Measurements from ENCODE around the gene CDC42BPB. TPM values are rescaled to one million over a fixed set of nuclear protein-coding genes. Genes with fewer than 3 reads are reported as not detected.

Gene CDC42BPB
- total and polyA plus RNA-seq, 2 of the 13 experiments (the other 11 are each of a cell fraction or from before 2014, with no cell fraction given), result 19.7 to 32.3 TPM

DNA sequence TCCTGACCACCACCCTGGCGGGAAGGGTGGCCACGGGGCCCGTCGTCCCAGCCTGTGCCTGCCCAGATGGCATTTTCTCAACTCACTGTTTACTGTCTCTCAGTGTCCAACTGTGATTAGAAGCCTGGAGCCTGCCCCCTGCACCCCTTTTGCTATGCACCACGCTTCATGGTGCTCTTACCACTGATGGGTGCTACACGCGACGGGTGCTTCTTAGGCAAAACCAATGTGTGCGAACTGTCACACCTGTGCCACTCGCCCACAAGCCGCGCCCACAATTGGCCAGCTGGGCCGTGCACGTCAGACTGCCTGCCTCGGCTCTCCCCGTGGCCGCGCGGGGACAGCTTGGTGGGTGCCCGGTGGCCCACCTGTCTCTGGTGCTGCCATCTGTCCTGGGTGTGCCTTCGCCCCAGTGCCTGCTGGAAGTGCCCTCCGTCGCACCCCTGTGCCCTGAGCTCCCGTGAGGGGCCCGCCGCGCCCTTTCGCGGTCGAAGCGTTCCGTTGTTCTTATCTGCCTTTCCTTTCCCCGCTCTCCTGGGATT lies 150.0 kb downstream of the CDC42BPB start:
- CTCF ChIA-PET (ENCODE audit: low intra/inter-chr PET ratio, low total read pairs), result no interaction called here
- no TSS peak for BruUV-seq (replicated peaks)
- in situ Hi-C loops (cut with HindIII; ENCODE audit: extremely low pct_ligation_motif_present, low pct_unique_long_range_greater_than_20kb), result no loop called here
- 98% methylated on average over 26 of the region's 33 CpGs for WGBS (ENCODE audit: low lambda C conversion rate)
- Histone ChIP-seq H3K36me3 (replicated peaks in 1 of 2; ENCODE audit: control insufficient read depth in 1 of 2, insufficient read depth in 2 of 2, low read length in 2 of 2) (peaks cover 3 to 7% of the 10 kb centered on the region in 2 experiments; a peak in 3 of 5 replicates), H4K20me1 (ENCODE audit: insufficient read depth, low read length) (no peaks in the 10 kb centered on the region), H3K4me3 (replicated peaks in 1 of 3; ENCODE audit: insufficient read depth in 1 of 3, low read depth in 2 of 3, low read length in 3 of 3) (no peak overlapping the region), H3K27ac (ENCODE audit: extremely low read length, insufficient read depth, low read length) (no peak overlapping the region), H2AFZ (ENCODE audit: low read length) (no peak overlapping the region), H3K9ac (ENCODE audit: insufficient read depth, low read depth, low read length) (no peak overlapping the region), H3K79me2 (ENCODE audit: insufficient read depth, low read length) (no peaks in the 10 kb centered on the region), H3K4me2 (ENCODE audit: low read depth, low read length) (no peak overlapping the region), H3K9me3 (ENCODE audit: low read length) (no peaks in the 10 kb centered on the region), H3K27me3 (ENCODE audit: control insufficient read depth in 1 of 2, insufficient read depth in 2 of 2, low read length in 2 of 2) (no peaks in the 10 kb centered on the region), H3K4me1 (ENCODE audit: insufficient read depth, low read length) (no peaks in the 10 kb centered on the region)
- intact Hi-C loops (cut with micrococcal nuclease; ENCODE audit: unreplicated experiment), result no loop called here
- TF ChIP-seq, protein P1, sequence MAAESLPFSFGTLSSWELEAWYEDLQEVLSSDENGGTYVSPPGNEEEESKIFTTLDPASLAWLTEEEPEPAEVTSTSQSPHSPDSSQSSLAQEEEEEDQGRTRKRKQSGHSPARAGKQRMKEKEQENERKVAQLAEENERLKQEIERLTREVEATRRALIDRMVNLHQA (CRISPR knock-in tag; IDR thresholded peaks at IDR 0.05), result no peak
- TF ChIP-seq GLI4 (CRISPR knock-in tag; IDR thresholded peaks at IDR 0.05; ENCODE audit: borderline replicate concordance), result no peak
- TF ChIP-seq, protein P2, sequence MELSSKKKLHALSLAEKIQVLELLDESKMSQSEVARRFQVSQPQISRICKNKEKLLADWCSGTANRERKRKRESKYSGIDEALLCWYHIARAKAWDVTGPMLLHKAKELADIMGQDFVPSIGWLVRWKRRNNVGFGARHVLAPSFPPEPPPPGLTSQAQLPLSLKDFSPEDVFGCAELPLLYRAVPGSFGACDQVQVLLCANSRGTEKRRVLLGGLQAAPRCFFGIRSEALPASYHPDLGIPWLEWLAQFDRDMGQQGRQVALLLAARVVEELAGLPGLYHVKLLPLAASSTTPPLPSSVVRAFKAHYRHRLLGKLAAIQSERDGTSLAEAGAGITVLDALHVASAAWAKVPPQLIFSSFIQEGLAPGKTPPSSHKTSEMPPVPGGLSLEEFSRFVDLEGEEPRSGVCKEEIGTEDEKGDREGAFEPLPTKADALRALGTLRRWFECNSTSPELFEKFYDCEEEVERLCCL (CRISPR knock-in tag; IDR thresholded peaks at IDR 0.05; ENCODE audit: borderline replicate concordance), result no peak
- TF ChIP-seq, protein P3, sequence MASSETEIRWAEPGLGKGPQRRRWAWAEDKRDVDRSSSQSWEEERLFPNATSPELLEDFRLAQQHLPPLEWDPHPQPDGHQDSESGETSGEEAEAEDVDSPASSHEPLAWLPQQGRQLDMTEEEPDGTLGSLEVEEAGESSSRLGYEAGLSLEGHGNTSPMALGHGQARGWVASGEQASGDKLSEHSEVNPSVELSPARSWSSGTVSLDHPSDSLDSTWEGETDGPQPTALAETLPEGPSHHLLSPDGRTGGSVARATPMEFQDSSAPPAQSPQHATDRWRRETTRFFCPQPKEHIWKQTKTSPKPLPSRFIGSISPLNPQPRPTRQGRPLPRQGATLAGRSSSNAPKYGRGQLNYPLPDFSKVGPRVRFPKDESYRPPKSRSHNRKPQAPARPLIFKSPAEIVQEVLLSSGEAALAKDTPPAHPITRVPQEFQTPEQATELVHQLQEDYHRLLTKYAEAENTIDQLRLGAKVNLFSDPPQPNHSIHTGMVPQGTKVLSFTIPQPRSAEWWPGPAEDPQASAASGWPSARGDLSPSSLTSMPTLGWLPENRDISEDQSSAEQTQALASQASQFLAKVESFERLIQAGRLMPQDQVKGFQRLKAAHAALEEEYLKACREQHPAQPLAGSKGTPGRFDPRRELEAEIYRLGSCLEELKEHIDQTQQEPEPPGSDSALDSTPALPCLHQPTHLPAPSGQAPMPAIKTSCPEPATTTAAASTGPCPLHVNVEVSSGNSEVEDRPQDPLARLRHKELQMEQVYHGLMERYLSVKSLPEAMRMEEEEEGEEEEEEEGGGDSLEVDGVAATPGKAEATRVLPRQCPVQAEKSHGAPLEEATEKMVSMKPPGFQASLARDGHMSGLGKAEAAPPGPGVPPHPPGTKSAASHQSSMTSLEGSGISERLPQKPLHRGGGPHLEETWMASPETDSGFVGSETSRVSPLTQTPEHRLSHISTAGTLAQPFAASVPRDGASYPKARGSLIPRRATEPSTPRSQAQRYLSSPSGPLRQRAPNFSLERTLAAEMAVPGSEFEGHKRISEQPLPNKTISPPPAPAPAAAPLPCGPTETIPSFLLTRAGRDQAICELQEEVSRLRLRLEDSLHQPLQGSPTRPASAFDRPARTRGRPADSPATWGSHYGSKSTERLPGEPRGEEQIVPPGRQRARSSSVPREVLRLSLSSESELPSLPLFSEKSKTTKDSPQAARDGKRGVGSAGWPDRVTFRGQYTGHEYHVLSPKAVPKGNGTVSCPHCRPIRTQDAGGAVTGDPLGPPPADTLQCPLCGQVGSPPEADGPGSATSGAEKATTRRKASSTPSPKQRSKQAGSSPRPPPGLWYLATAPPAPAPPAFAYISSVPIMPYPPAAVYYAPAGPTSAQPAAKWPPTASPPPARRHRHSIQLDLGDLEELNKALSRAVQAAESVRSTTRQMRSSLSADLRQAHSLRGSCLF (CRISPR knock-in tag; IDR thresholded peaks at IDR 0.05; ENCODE audit: borderline replicate concordance), result no peak
- TF ChIP-seq EP300 (IDR thresholded peaks at IDR 0.05; ENCODE audit: low read depth in 2 of 2, low read length in 2 of 2), result no peak
- TF ChIP-seq EP300 (CRISPR knock-in tag; IDR thresholded peaks at IDR 0.05; ENCODE audit: borderline replicate concordance), result no peak
- TF ChIP-seq IKZF1 (IDR thresholded peaks at IDR 0.05), result no peak
- no peak for TF ChIP-seq ATRX (CRISPR knock-in tag; IDR thresholded peaks at IDR 0.05; ENCODE audit: borderline replicate concordance)
- no peak for TF ChIP-seq NFYC (CRISPR knock-in tag; IDR thresholded peaks at IDR 0.05)
- POLR2A ChIA-PET, result no interaction called here
- DNase-seq (ENCODE audit: low spot score) (no peak), ATAC-seq (no peak), FAIRE-seq (no peak)
